Measurements from ENCODE around the gene SGO2.
"Not testable (repeated sequence)": the region's sequence is repeated elsewhere in the genome, so short reads cannot be mapped to it uniquely, and the experiment has no call there.

SGO2 gene

GRCh38 chr2:200624658-200625057 lies 98.7 kb downstream of the SGO2 start:
- Histone ChIP-seq H3K27me3 (ENCODE audit: insufficient read depth, low read length) (no peaks in the 10 kb centered on the region), H3K9ac (ENCODE audit: low read depth, low read length) (no peak overlapping the region), H3K27ac (ENCODE audit: low read depth, low read length) (no peak overlapping the region), H3K4me1 (ENCODE audit: insufficient read depth, low read length) (peaks cover 9% of the 10 kb centered on the region), H3K4me3 (ENCODE audit: low read length) (no peak overlapping the region), H3K36me3 (ENCODE audit: insufficient read depth, low read length) (no peaks in the 10 kb centered on the region), H3K9me3 (ENCODE audit: insufficient read depth, low read depth, low read length) (no peaks in the 10 kb centered on the region)
- WGBS, result 94% methylated on average over 3 of the region's 3 CpGs

- no peak overlapping the region for H3K27ac ChIP-seq (ENCODE audit: low read depth, low read length)
- H3K9ac ChIP-seq (ENCODE audit: low read depth, low read length), result no peak overlapping the region
Observed at GRCh38 chr2:200625282-200625681, 99.3 kb downstream of the SGO2 start.

GRCh38 chr2:200625958-200626363 lies 100.0 kb downstream of the SGO2 start:
- Histone ChIP-seq H3K4me3 (ENCODE audit: low read length) (no peak overlapping the region), H3K4me1 (ENCODE audit: insufficient read depth, low read length) (peaks cover 9% of the 10 kb centered on the region), H3K9me3 (ENCODE audit: insufficient read depth, low read depth, low read length) (no peaks in the 10 kb centered on the region), H3K27ac (ENCODE audit: low read depth, low read length) (no peak overlapping the region), H3K27me3 (ENCODE audit: insufficient read depth, low read length) (no peaks in the 10 kb centered on the region), H3K36me3 (ENCODE audit: insufficient read depth, low read length) (no peaks in the 10 kb centered on the region), H3K9ac (ENCODE audit: low read depth, low read length) (no peak overlapping the region)
- 87% methylated on average over 2 of the region's 2 CpGs for whole genome bisulfite sequencing

More at GRCh38 chr2:200625282-200625681, 99.3 kb downstream of the SGO2 start:
- H3K9me3 ChIP-seq (ENCODE audit: insufficient read depth, low read depth, low read length), result no peaks in the 10 kb centered on the region
- H3K27me3 ChIP-seq (ENCODE audit: insufficient read depth, low read length), result no peaks in the 10 kb centered on the region
- H3K4me3 ChIP-seq (ENCODE audit: low read length), result no peak overlapping the region
- no peaks in the 10 kb centered on the region for H3K36me3 ChIP-seq (ENCODE audit: insufficient read depth, low read length)
- peaks cover 9% of the 10 kb centered on the region for H3K4me1 ChIP-seq (ENCODE audit: insufficient read depth, low read length)
- WGBS, result 78% methylated on average over 2 of the region's 2 CpGs

- H3K27me3 ChIP-seq (ENCODE audit: insufficient read depth, low read length), result no peaks in the 10 kb centered on the region
- H3K9ac ChIP-seq (ENCODE audit: low read depth, low read length), result no peak overlapping the region
- no peaks in the 10 kb centered on the region for H3K36me3 ChIP-seq (ENCODE audit: insufficient read depth, low read length)
- peaks cover 9% of the 10 kb centered on the region for H3K4me1 ChIP-seq (ENCODE audit: insufficient read depth, low read length)
- 82% methylated on average over 4 of the region's 4 CpGs for WGBS
- no peak overlapping the region for H3K27ac ChIP-seq (ENCODE audit: low read depth, low read length)
- no peak overlapping the region for H3K4me3 ChIP-seq (ENCODE audit: low read length)
- no peaks in the 10 kb centered on the region for H3K9me3 ChIP-seq (ENCODE audit: insufficient read depth, low read depth, low read length)
Observed at GRCh38 chr2:200627110-200627770, 101.2 kb downstream of the SGO2 start.

- not testable (repeated sequence) for H3K9me3 ChIP-seq (ENCODE audit: insufficient read depth, low read depth, low read length); H3K27me3 ChIP-seq (ENCODE audit: insufficient read depth, low read length); H3K36me3 ChIP-seq (ENCODE audit: insufficient read depth, low read length); H3K9ac ChIP-seq (ENCODE audit: low read depth, low read length); H3K27ac ChIP-seq (ENCODE audit: low read depth, low read length); H3K4me3 ChIP-seq (ENCODE audit: low read length); H3K4me1 ChIP-seq (ENCODE audit: insufficient read depth, low read length)
- WGBS, result 87% methylated on average over 4 of the region's 4 CpGs
Observed at GRCh38 chr2:200628461-200628860, 102.5 kb downstream of the SGO2 start.

GRCh38 chr2:200631287-200631686 lies 105.3 kb downstream of the SGO2 start:
- WGBS, result 90% methylated on average over 1 of the region's 1 CpG
- H3K4me3 ChIP-seq (ENCODE audit: low read length), result no peak overlapping the region
- no peaks in the 10 kb centered on the region for H3K27me3 ChIP-seq (ENCODE audit: insufficient read depth, low read length)
- H3K9me3 ChIP-seq (ENCODE audit: insufficient read depth, low read depth, low read length), result no peaks in the 10 kb centered on the region
- no peaks in the 10 kb centered on the region for H3K36me3 ChIP-seq (ENCODE audit: insufficient read depth, low read length)
- no peak overlapping the region for H3K27ac ChIP-seq (ENCODE audit: low read depth, low read length)
- H3K9ac ChIP-seq (ENCODE audit: low read depth, low read length), result no peak overlapping the region
- peaks cover 3% of the 10 kb centered on the region for H3K4me1 ChIP-seq (ENCODE audit: insufficient read depth, low read length)
